Lower leg skin (tissue), 4 donors: ENCODE results near the gene HIP1R. TPM values are rescaled to one million over a fixed set of nuclear protein-coding genes. Genes with fewer than 3 reads are reported as not detected.
"Not testable (repeated sequence)": the region's sequence is repeated elsewhere in the genome, so short reads cannot be mapped to it uniquely, and the experiment has no call there.

Source experiments
- DNase-seq, 2 donors: peaks; one replicate each; pipeline ENCODE4 v3.0.0-alpha.2; 2019; ENCODE audit warnings: low spot score in 2 of 2
- H3K4me3 ChIP-seq: fragments of 200-600 bp; sonication (generic); 2 replicates; pipeline ENCODE4 v1.5.1; 2017; ENCODE audit warnings: mild to moderate bottlenecking, low read depth; ENCODE audit not compliant: poor library complexity, severe bottlenecking
- POLR2A ChIP-seq, 2 donors: fragments of 450-650 bp; IDR thresholded peaks; one replicate each; pipeline ENCODE4 v1.6.1; 2016 to 2017; ENCODE audit warnings: antibody characterized with exemption in 2 of 2, mild to moderate bottlenecking in 1 of 2, moderate library complexity in 1 of 2
- WGBS, 2 donors: methylation state at CpG; one replicate each; pipeline ENCODE4 v1.1.5; 2018; 5-methylcytosine and 5-hydroxymethylcytosine counted together
- intact Hi-C: fragments of 100-400 bp; cut with DNase I; formaldehyde crosslinking; loops from one replicate; pipeline ENCODE4 v1.15.0; 2023; ENCODE audit warnings: low total_unique reads
- total RNA-seq, 4 donors: library from RNA; depleted of rRNA; stranded (reverse); fragments of >200 nt; gene quantifications; one replicate each; pipeline ENCODE4 v1.1.0, GENCODE V29; 2016
- TF ChIP-seq, protein P1 (sequence below), 3 donors: fragments of 450-650 bp; IDR thresholded peaks; one replicate each; pipeline ENCODE4 v1.5.1; 2016; ENCODE audit warnings: antibody characterized with exemption in 3 of 3, mild to moderate bottlenecking in 3 of 3, moderate library complexity in 2 of 3

The HIP1R gene
- total RNA-seq, 4 donors from 2014 or later, result 188 to 342 (median 248) TPM

DNA sequence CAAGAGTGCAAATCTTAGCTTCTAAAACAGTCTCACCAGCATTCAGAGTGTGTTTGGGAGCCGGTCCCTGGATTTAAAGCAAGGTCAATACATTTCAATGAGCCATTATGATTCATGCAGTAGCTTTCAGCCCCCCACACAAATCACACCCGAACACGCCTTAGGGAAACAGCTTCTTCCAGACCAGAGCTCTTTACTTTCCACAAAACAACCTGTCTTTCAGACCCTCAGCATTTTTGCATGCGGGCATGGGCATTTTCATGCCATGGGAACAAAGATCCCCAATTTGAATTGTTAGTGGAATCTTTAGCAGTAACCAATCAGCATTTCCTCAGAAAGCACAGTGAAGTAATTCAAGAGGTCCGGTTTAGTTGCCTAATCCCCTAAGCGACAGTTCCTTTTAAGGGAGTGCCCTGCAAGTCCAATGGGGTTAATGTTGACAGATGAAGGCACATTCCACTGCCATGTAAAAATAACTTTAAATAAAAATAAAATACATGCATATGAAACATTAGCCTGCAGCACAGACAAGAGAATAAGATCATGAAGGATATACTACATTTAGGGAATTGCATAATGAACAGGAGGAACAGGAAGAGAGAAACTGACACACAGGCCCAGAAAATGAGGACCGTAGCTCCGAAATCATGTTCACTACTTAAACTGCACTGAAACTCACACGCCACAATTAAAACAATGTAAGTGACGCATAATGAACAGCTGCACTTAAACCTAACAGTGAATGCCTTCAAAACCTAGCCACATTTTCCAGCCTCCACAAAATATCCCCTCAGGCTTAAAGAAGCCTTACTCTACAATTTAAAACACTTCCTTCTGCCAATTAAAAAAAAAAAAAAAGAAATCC, 56.6 kb downstream of the HIP1R start:
- DNase-seq, result no peak
- 19% methylated on average over 10 of the region's 10 CpGs for WGBS, 2 donors
- no peak for TF ChIP-seq POLR2A (IDR thresholded peaks at IDR 0.05)
- TF ChIP-seq, protein P1, sequence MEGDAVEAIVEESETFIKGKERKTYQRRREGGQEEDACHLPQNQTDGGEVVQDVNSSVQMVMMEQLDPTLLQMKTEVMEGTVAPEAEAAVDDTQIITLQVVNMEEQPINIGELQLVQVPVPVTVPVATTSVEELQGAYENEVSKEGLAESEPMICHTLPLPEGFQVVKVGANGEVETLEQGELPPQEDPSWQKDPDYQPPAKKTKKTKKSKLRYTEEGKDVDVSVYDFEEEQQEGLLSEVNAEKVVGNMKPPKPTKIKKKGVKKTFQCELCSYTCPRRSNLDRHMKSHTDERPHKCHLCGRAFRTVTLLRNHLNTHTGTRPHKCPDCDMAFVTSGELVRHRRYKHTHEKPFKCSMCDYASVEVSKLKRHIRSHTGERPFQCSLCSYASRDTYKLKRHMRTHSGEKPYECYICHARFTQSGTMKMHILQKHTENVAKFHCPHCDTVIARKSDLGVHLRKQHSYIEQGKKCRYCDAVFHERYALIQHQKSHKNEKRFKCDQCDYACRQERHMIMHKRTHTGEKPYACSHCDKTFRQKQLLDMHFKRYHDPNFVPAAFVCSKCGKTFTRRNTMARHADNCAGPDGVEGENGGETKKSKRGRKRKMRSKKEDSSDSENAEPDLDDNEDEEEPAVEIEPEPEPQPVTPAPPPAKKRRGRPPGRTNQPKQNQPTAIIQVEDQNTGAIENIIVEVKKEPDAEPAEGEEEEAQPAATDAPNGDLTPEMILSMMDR (IDR thresholded peaks at IDR 0.05), result no peak
- intact Hi-C loops, result no loop called here
- no peak overlapping the region for H3K4me3 ChIP-seq

DNA sequence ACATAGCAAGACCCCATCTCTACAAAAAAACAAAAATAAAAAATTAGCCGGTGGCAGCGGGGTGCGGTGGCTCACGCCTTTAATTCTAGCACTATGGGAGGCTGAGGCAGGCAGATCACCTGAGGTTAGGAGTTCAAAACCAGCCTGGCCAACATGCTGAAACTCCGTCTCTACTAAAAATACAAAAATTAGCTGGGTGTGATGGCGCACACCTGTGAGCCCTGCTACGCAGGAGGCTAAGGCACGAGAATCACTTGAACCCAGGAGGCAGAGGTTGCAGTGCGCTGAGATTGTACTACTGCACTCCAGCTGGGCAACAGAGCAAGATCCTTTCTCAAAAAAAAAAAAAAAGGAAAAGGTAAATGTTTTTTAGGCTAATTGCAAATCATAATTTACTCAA, 57.5 kb downstream of the HIP1R start:
- 96 to 97% methylated on average over 9 of the region's 9 CpGs for WGBS, 2 donors
- H3K4me3 ChIP-seq, DNase-seq, intact Hi-C loops: not testable (repeated sequence)

DNA sequence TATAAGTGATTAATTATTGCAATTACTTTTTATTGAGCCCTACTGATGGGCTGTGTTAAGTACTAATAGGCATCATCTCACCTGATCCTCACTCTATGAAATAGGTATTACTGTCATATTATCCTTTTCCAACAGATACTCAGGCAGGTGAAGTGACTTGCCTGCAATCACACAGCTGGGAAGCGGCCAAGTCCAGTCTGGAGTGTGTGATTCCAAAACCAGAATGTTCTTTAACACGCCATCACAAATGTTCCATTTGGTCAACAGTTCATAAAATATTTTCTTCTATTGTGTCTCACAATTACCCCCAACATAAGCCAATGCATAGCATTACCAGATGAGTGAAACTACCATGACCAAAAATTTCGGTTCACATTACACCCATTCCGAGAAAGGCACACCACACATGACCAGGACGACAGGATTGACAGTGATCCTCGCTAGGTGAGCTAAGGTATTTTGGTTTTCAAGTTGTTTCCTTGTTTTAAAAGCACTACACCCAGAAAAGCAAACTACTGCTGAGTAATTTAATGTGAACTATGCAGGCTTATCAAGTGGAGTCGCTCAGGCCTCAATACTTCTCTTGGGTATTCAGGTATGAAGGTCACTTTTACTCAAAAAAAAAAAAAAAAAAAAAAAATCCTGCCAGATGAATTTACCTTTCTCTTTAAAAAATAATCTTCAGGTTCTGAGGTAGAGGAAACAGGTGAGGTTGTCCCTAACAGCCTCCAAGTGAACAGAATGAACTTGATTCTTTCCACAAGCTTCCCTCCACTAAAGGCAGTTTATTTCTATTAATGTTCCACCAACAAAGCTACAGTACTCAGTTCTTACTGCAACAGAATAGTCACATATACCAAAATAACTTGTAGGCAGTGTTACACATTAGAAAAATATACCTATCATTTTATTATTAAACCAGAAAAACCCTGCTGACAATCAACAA, 58.2 kb downstream of the HIP1R start:
- H3K4me3 ChIP-seq, result no peak overlapping the region
- 68 to 73% methylated on average over 7 of the region's 7 CpGs for WGBS, 2 donors
- intact Hi-C loops, result no loop called here
- no peak for DNase-seq
- TF ChIP-seq, protein P1 (IDR thresholded peaks at IDR 0.05), result no peak
- no peak for TF ChIP-seq POLR2A (IDR thresholded peaks at IDR 0.05)

DNA sequence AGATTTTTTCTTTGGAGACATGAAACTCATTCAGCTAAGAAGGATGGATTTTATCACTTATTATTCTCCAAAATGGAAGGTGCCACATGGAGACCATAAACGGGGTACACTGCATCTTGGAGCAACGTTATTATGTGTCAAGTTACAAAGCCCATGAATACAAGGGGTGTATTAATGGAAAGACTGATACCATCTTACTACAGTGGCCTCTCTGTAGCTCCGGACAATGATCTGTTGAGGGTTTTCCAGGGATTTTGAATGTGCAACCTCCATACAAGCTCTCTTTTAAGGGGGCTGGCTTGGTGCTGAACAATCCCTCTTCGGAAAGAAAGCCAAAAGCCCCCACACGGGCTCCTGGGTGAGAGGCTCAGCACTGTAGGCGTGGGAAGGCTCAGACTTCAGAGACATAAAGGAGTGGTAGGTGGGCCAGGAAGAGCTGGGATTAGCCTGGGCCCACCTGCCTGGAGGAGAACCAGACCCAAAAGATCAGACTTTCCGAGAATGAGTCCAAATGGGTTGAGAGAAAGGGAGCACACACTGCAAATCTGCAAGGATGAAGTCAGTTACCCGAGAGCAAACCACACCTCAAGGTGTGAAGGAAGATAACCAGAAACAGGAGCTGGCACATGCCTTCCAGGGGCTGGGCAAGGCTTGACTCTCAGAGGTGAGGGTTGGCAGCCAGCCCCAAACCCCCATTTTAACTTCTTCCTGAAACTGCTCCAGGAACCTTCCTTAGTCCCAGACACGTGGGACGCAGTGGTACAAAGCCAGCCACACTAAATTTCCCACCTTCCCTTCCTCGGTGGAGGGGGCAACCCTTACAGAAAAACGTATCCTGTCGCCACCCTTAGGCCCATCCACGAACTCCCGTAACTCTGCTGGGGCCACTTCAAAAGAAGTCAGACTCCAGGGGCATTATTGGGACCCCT, 59.2 kb downstream of the HIP1R start:
- no peak for DNase-seq
- TF ChIP-seq, protein P1 (IDR thresholded peaks at IDR 0.05), result no peak
- no peak for TF ChIP-seq POLR2A (IDR thresholded peaks at IDR 0.05)
- 19 to 22% methylated on average over 15 of the region's 15 CpGs for WGBS, 2 donors
- H3K4me3 ChIP-seq, result peak overlapping the region; percentile 80
- intact Hi-C loops, result no loop called here

DNA sequence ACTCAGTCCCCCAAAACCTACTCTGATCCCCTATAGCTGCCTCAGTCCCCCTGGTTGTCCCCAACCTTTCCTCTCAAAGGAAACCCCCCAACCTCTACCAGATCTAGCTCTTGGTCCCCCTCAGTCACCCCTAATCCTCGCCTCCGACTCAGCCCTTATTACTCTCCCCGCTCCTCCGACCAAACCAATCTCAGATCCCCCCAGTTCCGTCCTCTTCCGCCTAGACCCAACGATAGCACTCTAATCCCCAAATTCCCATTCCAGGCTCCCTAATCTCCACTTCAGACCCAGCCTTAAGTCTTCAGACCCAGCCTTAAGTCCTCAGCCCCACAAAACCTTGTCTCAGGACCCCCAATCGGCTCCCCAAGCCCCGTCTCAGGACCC, 60.1 kb downstream of the HIP1R start:
- WGBS, 2 donors, result 1% methylated on average over 9 of the region's 9 CpGs
- DNase-seq, result no peak
- intact Hi-C loops, result no loop called here

More for the DNA sequence above, 60.1 kb downstream of the HIP1R start:
- no peak for TF ChIP-seq POLR2A (IDR thresholded peaks at IDR 0.05)
- TF ChIP-seq, protein P1 (IDR thresholded peaks at IDR 0.05), result no peak
- H3K4me3 ChIP-seq, result peak overlapping the region; percentile 80
